Endothelial cell of umbilical vein (primary cell): Measurements from ENCODE around the gene ERBB2.

Experiments used
- POLR2A ChIP-seq: IDR thresholded peaks from 2 replicates; pipeline ENCODE4 v1.6.1; 2012; ENCODE audit warnings: low read depth, mild to moderate bottlenecking, control low read depth, low read length
- TF ChIP-seq, protein P1 (sequence below), 2 donors: IDR thresholded peaks; 1 replicate in 1 of 2; 2 replicates in 1 of 2; pipeline ENCODE4 v1.5.1; 2011; ENCODE audit warnings: low read length in 2 of 2, mild to moderate bottlenecking in 2 of 2, moderate library complexity in 2 of 2, control low read depth in 1 of 2, inconsistent platforms in 1 of 2, low read depth in 1 of 2; ENCODE audit not compliant: insufficient read depth in 1 of 2; ENCODE audit errors: extremely low read depth in 1 of 2

DNA sequence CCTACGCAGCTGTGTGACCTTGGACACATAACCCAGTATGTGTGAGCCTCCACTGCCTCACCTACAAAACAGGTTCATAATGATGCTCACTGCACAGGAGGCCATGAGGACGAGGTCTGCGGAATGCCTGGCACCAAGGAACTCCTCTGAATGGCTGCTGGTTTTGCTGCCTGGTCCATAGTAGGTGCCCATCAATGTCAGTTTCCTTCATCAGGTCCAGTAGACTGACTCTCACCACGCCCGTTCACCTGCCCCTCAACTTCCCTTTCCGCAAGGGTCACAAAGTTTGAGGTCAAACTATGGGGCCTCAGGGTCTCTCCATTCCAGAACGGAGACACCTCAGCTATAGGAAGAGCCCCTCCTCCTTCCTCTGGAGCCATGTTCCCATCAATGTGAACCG, 22.8 kb upstream of the ERBB2 start:
- TF ChIP-seq, protein P1, sequence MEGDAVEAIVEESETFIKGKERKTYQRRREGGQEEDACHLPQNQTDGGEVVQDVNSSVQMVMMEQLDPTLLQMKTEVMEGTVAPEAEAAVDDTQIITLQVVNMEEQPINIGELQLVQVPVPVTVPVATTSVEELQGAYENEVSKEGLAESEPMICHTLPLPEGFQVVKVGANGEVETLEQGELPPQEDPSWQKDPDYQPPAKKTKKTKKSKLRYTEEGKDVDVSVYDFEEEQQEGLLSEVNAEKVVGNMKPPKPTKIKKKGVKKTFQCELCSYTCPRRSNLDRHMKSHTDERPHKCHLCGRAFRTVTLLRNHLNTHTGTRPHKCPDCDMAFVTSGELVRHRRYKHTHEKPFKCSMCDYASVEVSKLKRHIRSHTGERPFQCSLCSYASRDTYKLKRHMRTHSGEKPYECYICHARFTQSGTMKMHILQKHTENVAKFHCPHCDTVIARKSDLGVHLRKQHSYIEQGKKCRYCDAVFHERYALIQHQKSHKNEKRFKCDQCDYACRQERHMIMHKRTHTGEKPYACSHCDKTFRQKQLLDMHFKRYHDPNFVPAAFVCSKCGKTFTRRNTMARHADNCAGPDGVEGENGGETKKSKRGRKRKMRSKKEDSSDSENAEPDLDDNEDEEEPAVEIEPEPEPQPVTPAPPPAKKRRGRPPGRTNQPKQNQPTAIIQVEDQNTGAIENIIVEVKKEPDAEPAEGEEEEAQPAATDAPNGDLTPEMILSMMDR (IDR thresholded peaks at IDR 0.05; ENCODE audit: extremely low read depth in 1 of 2, insufficient read depth in 1 of 2, low read depth in 1 of 2, low read length in 2 of 2): no peak
- TF ChIP-seq POLR2A: no peak
